AG09319 (cell line): ENCODE data around the gene NTN4.

ENCODE experiments used
- DNase-seq: peaks from one replicate; pipeline ENCODE4 v3.0.0-alpha.2; 2010; ENCODE audit warnings: low read depth; ENCODE audit errors: extremely low read depth
- CTCF ChIP-seq: IDR thresholded peaks from 2 replicates; pipeline ENCODE4 v1.5.1; 2011; ENCODE audit warnings: low read depth, mild to moderate bottlenecking, inconsistent platforms, low read length, moderate library complexity

The NTN4 gene

GRCh38 chr12:95808146-95808545 lies 17.6 kb upstream of the NTN4 start:
- no peak for TF ChIP-seq CTCF
- DNase-seq, result no peak

- peak; percentile 89 for DNase-seq
Observed at GRCh38 chr12:95805864-95806671, 15.5 kb upstream of the NTN4 start.

GRCh38 chr12:95804291-95804690 lies 13.7 kb upstream of the NTN4 start:
- TF ChIP-seq CTCF, result no peak
- DNase-seq, result no peak

More at GRCh38 chr12:95805864-95806671, 15.5 kb upstream of the NTN4 start:
- TF ChIP-seq CTCF, result no peak

- no peak for DNase-seq
- no peak for TF ChIP-seq CTCF
Observed at GRCh38 chr12:95803817-95804216, 13.3 kb upstream of the NTN4 start.

- DNase-seq, result peak; percentile 24
- TF ChIP-seq CTCF, result no peak
Observed at GRCh38 chr12:95802482-95803270, 12.1 kb upstream of the NTN4 start.

GRCh38 chr12:95796982-95797289 lies 6.4 kb upstream of the NTN4 start:
- DNase-seq, result no peak
- TF ChIP-seq CTCF, result no peak
